ENCODE measurements around the gene PPFIBP1.
"Not testable (repeated sequence)": the region's sequence is repeated elsewhere in the genome, so short reads cannot be mapped to it uniquely, and the experiment has no call there.

PPFIBP1 gene

GRCh38 chr12:27542628-27543027, 18.6 kb downstream of the PPFIBP1 start:
- DNase-seq (ENCODE audit: low read depth), result no peak

- not testable (repeated sequence) for DNase-seq (ENCODE audit: low read depth)
Measured at GRCh38 chr12:27544858-27545257, 20.9 kb downstream of the PPFIBP1 start.

- no peak for DNase-seq (ENCODE audit: low read depth)
Measured at GRCh38 chr12:27545665-27546064, 21.7 kb downstream of the PPFIBP1 start.

GRCh38 chr12:27547592-27547991, 23.6 kb downstream of the PPFIBP1 start:
- DNase-seq (ENCODE audit: low read depth), result no peak

- DNase-seq (ENCODE audit: low read depth), result no peak
Measured at GRCh38 chr12:27548301-27549199, 24.5 kb downstream of the PPFIBP1 start.

- DNase-seq (ENCODE audit: low read depth), result no peak
Measured at GRCh38 chr12:27549236-27549800, 25.3 kb downstream of the PPFIBP1 start.

- no peak for DNase-seq (ENCODE audit: low read depth)
Measured at GRCh38 chr12:27549801-27550652, 26.0 kb downstream of the PPFIBP1 start.

- DNase-seq (ENCODE audit: low read depth), result no peak
Measured at GRCh38 chr12:27550653-27550975, 26.6 kb downstream of the PPFIBP1 start.

- no peak for DNase-seq (ENCODE audit: low read depth)
Measured at GRCh38 chr12:27551172-27551840, 27.3 kb downstream of the PPFIBP1 start.

GRCh38 chr12:27552235-27552634, 28.2 kb downstream of the PPFIBP1 start:
- no peak for DNase-seq (ENCODE audit: low read depth)

- no peak for DNase-seq (ENCODE audit: low read depth)
Measured at GRCh38 chr12:27552886-27553560, 29.0 kb downstream of the PPFIBP1 start.

- DNase-seq (ENCODE audit: low read depth), result no peak
Measured at GRCh38 chr12:27553941-27554340, 29.9 kb downstream of the PPFIBP1 start.

- DNase-seq (ENCODE audit: low read depth), result no peak
Measured at GRCh38 chr12:27554421-27555186, 30.6 kb downstream of the PPFIBP1 start.

- DNase-seq (ENCODE audit: low read depth), result no peak
Measured at GRCh38 chr12:27555361-27555760, 31.4 kb downstream of the PPFIBP1 start.

- DNase-seq (ENCODE audit: low read depth), result no peak
Measured at GRCh38 chr12:27555925-27556778, 32.1 kb downstream of the PPFIBP1 start.

- no peak for DNase-seq (ENCODE audit: low read depth)
Measured at GRCh38 chr12:27560126-27560525, 36.1 kb downstream of the PPFIBP1 start.

GRCh38 chr12:27561535-27562350, 37.7 kb downstream of the PPFIBP1 start:
- DNase-seq (ENCODE audit: low read depth), result no peak

- no peak for DNase-seq (ENCODE audit: low read depth)
Measured at GRCh38 chr12:27564612-27565213, 40.7 kb downstream of the PPFIBP1 start.

- no peak for DNase-seq (ENCODE audit: low read depth)
Measured at GRCh38 chr12:27566159-27566558, 42.2 kb downstream of the PPFIBP1 start.

Measured in T-helper 22 cell (primary cell).